ENCODE results near the gene CDK9. TPM values are rescaled to one million over a fixed set of nuclear protein-coding genes. Genes with fewer than 3 reads are reported as not detected.
A peak's percentile ranks its signal among the peaks of the same experiment; 100 is the strongest.

Gene CDK9
- total and polyA plus RNA-seq, 2 experiments from 2014 or later, result 139 to 162 TPM

DNA sequence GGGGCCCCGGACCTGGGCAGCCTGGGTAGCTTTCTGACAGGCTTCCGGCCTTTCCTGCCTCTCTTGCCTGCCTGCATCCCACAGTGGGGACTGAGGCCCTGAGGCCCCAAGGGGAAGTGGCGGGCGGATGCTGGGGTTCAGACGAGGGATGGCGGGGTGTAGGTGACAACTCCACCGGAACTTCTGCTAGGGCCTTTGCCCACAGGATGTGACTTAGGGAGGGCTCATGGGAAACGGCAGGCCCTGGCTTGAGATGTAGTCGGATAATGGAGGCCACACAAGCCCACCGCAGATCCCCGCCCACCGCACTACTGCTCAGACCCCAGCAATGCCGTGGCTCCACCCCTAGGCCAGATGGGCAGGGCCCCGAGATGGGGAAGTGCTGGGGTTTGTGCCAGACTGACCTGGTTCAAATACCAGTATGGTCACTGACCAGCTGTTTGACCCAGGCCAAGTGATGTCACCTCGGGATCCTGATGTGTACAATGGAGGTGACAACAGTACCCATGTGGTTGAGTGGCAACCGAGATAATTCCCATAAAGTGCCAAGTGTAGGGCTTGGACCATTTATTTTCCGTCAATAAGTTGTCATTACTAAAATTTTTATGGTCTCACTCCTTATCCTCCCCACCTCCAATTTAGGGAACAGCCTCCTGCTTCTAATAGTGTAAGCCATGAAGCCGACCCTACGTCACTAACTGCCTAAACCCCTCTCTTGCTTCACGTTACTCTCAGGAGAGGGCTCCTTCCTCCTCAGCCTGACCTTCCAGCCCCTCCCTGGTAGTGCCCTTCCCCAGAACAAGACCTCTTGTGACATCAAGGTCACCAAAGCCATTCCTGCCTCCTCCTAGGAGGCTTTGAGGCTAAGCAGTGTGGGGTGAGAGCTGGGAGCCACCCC is 2.5 kb upstream of the CDK9 start:
- no peak overlapping the region for H3K27ac ChIP-seq
- H3K27me3 ChIP-seq, result no peaks in the 10 kb centered on the region
- no peaks in the 10 kb centered on the region for H3K9me3 ChIP-seq (ENCODE audit: low read depth)
- no peak for DNase-seq (ENCODE audit: low read depth in 1 of 2, low spot score in 1 of 2)
- H3K4me1 ChIP-seq (ENCODE audit: low read depth), result peaks cover 9% of the 10 kb centered on the region
- TF ChIP-seq, protein P1, sequence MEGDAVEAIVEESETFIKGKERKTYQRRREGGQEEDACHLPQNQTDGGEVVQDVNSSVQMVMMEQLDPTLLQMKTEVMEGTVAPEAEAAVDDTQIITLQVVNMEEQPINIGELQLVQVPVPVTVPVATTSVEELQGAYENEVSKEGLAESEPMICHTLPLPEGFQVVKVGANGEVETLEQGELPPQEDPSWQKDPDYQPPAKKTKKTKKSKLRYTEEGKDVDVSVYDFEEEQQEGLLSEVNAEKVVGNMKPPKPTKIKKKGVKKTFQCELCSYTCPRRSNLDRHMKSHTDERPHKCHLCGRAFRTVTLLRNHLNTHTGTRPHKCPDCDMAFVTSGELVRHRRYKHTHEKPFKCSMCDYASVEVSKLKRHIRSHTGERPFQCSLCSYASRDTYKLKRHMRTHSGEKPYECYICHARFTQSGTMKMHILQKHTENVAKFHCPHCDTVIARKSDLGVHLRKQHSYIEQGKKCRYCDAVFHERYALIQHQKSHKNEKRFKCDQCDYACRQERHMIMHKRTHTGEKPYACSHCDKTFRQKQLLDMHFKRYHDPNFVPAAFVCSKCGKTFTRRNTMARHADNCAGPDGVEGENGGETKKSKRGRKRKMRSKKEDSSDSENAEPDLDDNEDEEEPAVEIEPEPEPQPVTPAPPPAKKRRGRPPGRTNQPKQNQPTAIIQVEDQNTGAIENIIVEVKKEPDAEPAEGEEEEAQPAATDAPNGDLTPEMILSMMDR (IDR thresholded peaks at IDR 0.05; ENCODE audit: low read depth, low read length), result no peak
- H3K4me3 ChIP-seq, result no peak overlapping the region
- H3K36me3 ChIP-seq, result peaks cover 12% of the 10 kb centered on the region

DNA sequence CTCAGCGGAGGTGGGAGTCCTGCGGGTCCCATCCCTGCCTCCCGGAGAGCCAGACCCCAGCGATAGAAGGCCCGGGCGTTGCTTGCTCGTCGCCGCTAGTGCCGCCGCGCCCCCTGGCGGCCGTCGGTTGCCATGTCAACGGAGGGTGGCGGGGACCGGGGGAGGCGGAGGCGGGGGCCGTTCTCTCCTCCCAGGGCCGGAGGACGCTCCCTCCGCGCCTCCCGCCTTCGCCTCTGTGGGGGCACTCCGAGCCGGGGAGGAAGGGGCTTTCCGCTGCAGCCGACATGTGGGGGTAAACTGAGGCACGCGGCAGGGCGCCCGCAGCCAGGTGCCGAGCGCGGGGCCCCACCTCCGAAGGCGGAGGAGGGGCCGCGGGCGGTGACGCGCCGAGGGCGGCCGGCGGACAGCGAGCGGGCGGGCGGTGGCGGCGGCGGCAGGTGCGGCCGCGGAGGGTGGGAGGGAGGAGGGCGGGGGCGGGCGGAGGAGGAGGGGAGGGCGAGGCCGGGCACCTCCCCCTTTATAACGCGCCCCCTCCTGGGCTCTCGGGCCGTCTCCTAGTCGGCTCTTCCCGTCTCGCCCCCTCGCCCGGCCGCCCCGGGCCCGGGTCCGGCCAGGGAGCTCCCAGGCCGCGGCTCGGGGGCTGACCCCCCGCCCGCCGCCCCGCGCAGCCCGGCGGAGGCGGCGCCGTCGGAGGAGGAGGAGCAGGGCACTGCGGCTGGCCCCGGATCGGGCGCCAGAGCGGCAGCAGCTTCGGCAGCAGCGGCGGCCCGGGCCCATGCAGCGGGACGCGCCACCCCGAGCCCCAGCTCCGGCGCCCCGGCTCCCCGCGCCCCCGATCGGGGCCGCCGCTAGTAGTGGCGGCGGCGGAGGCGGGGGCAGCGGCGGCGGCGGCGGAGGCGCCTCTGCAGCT is 556 bp upstream of the CDK9 start:
- peaks cover 29% of the 10 kb centered on the region for H3K36me3 ChIP-seq
- H3K4me3 ChIP-seq, result peak overlapping the region; percentile 86
- H3K27ac ChIP-seq, result peak overlapping the region; percentile 95
- no peaks in the 10 kb centered on the region for H3K27me3 ChIP-seq
- DNase-seq (ENCODE audit: low read depth in 1 of 2, low spot score in 1 of 2), result peak; percentile 88 to 90
- TF ChIP-seq, protein P1 (IDR thresholded peaks at IDR 0.05; ENCODE audit: low read depth, low read length), result peak; percentile 74
- H3K4me1 ChIP-seq (ENCODE audit: low read depth), result peaks cover 4% of the 10 kb centered on the region
- H3K9me3 ChIP-seq (ENCODE audit: low read depth), result no peaks in the 10 kb centered on the region

DNA sequence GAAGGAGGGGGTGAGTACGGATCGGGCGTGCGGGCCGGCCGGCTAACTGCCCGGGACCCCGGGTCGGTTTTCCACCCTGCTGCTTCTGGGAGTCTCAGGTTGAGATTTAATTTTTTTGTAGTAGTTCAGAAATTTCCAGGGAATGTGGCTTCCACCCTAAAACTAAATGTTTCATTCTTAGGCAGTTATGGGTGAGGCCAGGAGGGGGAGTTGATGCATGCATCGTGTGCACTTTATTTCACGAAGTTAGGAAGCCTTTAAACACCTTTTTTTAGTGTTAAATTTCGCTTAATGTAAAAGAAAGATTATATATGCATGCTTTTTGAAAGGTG is 905 bp downstream of the CDK9 start:
- TF ChIP-seq, protein P1 (IDR thresholded peaks at IDR 0.05; ENCODE audit: low read depth, low read length), result peak; percentile 54
- Histone ChIP-seq H3K4me1 (ENCODE audit: low read depth) (peaks cover 4% of the 10 kb centered on the region), H3K4me3 (peak overlapping the region; percentile 86), H3K36me3 (peaks cover 42% of the 10 kb centered on the region), H3K27me3 (no peaks in the 10 kb centered on the region), H3K9me3 (ENCODE audit: low read depth) (no peaks in the 10 kb centered on the region), H3K27ac (peak overlapping the region; percentile 95)
- DNase-seq (ENCODE audit: low read depth in 1 of 2, low spot score in 1 of 2), result peak in 1 of 2 donors; percentile 38

DNA sequence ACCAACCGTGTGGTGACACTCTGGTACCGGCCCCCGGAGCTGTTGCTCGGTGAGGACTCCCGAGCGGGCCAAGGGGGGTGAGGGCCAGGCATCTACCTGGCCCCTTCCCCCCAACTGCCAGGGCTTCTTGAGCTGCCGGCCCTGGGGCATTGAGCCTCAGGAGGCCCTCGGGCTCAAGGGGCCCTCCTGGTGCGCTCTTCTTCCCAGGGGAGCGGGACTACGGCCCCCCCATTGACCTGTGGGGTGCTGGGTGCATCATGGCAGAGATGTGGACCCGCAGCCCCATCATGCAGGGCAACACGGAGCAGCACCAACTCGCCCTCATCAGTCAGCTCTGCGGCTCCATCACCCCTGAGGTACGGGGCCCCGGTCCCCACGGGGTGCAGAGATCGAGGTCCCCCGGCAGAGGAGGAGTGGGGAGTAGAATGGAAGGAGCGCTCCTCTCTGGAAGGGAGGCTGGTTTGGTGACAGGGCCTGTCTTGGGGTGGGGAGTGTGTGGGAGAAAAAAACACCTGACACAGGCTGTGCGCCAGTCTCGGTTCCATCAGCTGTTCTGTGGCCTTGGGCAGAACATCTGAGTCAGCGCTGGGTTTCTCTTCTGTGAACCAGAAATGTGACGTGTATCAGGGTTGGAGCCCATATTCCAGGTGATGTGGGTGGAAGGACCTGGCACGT is 2.6 kb downstream of the CDK9 start:
- H3K4me1 ChIP-seq (ENCODE audit: low read depth), result peaks cover 4% of the 10 kb centered on the region
- H3K27me3 ChIP-seq, result no peaks in the 10 kb centered on the region
- no peak overlapping the region for H3K27ac ChIP-seq
- DNase-seq (ENCODE audit: low read depth in 1 of 2, low spot score in 1 of 2), result no peak
- H3K36me3 ChIP-seq, result peaks cover 47% of the 10 kb centered on the region
- H3K4me3 ChIP-seq, result no peak overlapping the region
- TF ChIP-seq, protein P1 (IDR thresholded peaks at IDR 0.05; ENCODE audit: low read depth, low read length), result no peak
- H3K9me3 ChIP-seq (ENCODE audit: low read depth), result no peaks in the 10 kb centered on the region

DNA sequence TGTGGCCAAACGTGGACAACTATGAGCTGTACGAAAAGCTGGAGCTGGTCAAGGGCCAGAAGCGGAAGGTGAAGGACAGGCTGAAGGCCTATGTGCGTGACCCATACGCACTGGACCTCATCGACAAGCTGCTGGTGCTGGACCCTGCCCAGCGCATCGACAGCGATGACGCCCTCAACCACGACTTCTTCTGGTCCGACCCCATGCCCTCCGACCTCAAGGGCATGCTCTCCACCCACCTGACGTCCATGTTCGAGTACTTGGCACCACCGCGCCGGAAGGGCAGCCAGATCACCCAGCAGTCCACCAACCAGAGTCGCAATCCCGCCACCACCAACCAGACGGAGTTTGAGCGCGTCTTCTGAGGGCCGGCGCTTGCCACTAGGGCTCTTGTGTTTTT is 3.3 kb downstream of the CDK9 start:
- H3K27ac ChIP-seq, result no peak overlapping the region
- peaks cover 47% of the 10 kb centered on the region for H3K36me3 ChIP-seq
- DNase-seq (ENCODE audit: low read depth in 1 of 2, low spot score in 1 of 2), result no peak
- TF ChIP-seq, protein P1 (IDR thresholded peaks at IDR 0.05; ENCODE audit: low read depth, low read length), result no peak
- H3K4me1 ChIP-seq (ENCODE audit: low read depth), result peaks cover 4% of the 10 kb centered on the region
- H3K27me3 ChIP-seq, result no peaks in the 10 kb centered on the region
- no peaks in the 10 kb centered on the region for H3K9me3 ChIP-seq (ENCODE audit: low read depth)
- H3K4me3 ChIP-seq, result no peak overlapping the region
